Measurements from ENCODE around the gene GPR141.

GPR141 gene

DNA sequence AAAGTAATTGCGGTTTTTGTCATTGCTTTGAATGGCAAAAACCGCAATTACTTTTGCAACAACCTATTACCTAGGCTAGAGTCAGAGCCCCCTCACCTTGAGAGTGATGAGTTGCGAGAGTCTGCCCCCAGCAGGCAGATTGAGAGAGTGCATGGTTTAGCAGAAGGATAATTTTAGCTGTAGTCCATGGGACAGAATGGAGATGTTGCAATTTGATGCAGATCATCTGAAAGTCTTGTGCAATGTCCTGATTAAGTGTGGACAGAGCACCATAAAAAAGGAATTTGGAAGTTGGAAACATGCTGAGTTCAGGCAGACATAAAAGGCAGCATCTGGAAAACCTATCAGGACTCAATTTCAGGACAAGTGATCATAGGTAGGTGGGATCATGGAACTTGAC, 48.7 kb downstream of the GPR141 start:
- no peak for DNase-seq (ENCODE audit: low read depth)

DNA sequence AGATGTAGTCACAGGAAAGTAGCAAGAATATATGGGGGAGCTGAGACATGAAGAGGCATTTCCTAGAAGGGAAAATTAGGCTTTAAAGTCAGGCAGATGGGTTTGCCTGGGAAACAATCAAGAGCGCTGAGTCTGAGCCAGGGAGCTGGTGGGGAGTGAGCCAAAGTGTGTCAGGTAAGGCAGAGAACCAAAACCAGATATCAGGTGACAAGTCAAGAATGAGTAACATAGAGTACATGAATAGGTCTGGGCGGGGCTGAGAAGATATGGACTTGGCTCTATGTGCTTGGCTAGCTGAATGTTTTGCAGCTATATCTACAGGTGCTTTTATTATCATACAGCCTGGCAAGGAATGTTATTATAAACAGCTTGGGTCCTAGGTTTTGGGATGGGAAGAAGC, 49.3 kb downstream of the GPR141 start:
- DNase-seq (ENCODE audit: low read depth) = no peak

- DNase-seq (ENCODE audit: low read depth) = no peak
These were observed 51.6 kb downstream of the GPR141 start for GRCh38 chr7:37735196-37735595.

DNA sequence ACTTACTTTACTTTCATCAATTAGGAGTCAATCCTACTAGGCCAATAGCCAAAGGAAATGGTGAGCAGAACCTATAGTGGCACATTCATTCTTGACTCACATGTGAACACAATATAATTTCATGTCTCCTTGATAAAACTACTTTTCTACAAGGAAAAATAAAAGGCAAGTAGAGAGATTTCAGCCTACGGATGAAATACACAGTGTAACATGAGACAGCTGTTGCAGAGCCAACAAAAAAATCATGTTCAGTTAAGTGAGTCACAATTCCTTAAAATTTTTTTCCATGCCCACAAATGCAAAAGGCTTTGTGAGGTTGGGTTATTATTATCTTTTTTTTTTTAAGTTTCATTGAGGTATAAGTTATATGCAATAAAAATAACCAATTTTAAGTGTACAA, 54.8 kb downstream of the GPR141 start:
- DNase-seq (ENCODE audit: low read depth) = no peak

- no peak for DNase-seq (ENCODE audit: low read depth)
These were observed 56.8 kb downstream of the GPR141 start for GRCh38 chr7:37740398-37740797.

GRCh38 chr7:37741776-37742175, 58.2 kb downstream of the GPR141 start:
- no peak for DNase-seq (ENCODE audit: low read depth)

DNA sequence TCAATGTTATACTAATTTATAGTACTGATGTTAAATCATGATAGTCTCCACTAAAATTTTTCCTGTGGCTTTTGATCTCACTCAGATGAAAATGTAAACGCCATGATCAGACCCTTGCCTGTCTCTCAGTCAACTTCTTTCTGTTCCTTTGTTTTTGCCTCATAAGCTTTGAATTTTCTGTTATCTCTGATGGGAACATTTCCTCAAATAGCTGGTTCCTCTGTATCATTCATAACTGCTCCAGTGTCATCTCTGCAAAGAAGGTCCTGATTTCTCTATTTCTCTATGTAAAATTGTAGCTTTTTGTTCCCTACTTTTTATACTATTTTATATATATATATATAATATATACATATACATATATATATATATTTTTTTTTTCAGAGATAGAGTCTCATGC, 67.5 kb downstream of the GPR141 start:
- no peak for DNase-seq (ENCODE audit: low read depth)

DNA sequence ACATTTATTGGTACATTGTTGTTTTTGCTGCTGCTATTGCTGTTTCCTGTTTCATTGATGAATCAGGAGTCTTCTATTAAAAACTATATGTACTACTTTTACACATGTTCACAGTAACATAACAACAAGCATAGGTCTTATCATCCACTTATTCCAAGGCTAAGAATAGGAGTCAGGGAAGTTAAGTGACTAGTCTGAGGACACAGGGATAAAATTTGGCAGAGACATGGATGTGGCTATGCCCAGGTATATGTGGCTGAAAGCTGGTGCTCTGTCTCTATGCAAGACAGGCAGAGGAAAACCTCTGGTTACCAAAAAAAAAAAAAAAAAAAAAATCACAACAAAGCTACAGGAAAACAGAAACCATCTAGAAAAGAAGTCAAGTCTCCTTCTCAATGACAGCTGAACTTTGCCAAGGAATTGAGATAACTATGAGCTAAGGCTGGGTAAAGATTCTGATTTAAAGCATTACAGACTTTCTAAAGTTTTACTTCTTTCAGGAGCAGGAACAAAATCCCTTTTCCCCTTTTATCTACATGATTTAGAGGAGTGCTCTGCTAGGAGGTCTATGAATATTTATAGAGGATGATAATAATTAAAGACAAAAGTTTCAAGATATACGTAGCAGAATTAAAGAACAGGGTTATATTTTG, 70.0 kb downstream of the GPR141 start:
- no peak for DNase-seq (ENCODE audit: low read depth)

- DNase-seq (ENCODE audit: low read depth) = no peak
These were observed 73.4 kb downstream of the GPR141 start for GRCh38 chr7:37756797-37757551.

- DNase-seq (ENCODE audit: low read depth) = no peak
These were observed 74.0 kb downstream of the GPR141 start for GRCh38 chr7:37757563-37757962.

DNA sequence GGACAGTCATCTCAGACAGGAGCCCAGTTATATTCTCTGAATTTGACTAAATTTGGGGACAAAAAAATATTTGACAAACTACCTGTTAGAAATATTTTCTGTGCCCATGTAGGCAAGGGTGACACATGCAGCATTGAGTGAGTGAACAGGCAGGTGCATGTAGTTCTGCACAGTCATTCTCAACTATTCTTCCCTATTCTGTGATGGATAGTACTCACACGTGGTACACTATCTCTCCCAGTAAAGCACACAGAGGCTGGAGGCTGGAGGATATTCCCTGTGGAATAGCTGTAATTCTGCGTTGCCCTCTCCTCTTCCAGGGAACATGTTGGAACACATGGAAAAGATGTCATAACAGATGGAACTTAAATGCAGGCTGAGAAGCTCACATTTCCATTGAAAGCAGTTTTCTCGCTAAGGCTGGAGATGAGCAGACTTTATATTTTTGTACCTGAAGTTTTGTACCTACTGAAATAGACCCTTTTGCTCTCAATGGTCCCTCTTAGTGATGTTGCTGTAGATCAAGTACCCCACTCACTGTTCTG, 75.0 kb downstream of the GPR141 start:
- no peak for DNase-seq (ENCODE audit: low read depth)

GRCh38 chr7:37759526-37759925, 76.0 kb downstream of the GPR141 start:
- no peak for DNase-seq (ENCODE audit: low read depth)

DNA sequence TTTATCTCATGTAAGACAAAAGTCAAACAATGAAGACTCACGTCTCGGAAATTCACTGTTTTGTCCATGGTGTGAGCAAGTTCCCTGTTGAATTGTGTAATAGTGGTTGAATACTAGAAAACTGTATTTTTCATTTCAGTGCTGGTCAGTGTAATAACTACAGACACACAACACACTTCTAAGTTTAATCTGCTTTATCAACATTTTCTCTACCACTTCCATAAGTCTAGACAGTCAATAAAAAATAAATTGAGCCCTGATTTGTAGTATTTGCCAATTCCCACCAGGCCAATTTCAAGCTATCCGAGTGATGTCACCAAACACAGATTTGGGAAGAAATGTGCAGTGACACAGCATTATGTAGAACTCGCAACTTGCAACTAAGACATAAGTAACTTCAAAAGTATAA, 81.9 kb downstream of the GPR141 start:
- no peak for DNase-seq (ENCODE audit: low read depth)

DNA sequence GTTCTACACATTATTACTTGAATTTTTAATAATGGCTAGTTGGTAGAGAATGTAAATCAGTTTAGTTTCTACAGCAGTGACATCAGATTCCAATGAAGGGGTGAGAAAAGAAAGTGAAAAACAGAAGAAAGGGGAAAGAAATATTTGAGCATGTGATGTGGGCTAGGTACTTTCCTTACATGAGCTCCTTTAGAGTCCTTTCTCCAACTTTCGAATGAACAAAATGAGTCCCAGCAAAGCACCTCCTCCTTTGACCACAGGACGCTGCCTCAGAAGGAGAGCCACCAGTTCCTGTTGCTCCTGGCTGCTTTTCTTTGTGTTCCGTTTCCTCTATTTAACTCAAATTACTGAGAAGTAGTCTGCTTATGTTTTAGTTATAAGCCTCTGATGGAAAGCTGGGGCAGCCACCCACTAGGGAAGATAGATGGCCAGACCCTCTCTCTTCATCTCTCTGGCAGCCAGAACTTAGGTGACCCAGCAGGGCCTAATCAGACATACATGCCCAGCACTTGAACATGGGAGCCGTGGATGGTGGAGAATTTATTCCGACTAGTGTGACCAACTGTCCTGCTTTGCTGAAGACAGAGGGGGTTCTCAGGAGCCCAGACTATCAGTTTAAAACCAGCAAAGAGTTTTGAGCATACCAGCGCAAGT, 82.4 kb downstream of the GPR141 start:
- DNase-seq (ENCODE audit: low read depth) = no peak

- DNase-seq (ENCODE audit: low read depth) = no peak
These were observed 85.0 kb downstream of the GPR141 start for GRCh38 chr7:37768611-37769010.

- no peak for DNase-seq (ENCODE audit: low read depth)
These were observed 85.7 kb downstream of the GPR141 start for GRCh38 chr7:37769291-37769690.

DNA sequence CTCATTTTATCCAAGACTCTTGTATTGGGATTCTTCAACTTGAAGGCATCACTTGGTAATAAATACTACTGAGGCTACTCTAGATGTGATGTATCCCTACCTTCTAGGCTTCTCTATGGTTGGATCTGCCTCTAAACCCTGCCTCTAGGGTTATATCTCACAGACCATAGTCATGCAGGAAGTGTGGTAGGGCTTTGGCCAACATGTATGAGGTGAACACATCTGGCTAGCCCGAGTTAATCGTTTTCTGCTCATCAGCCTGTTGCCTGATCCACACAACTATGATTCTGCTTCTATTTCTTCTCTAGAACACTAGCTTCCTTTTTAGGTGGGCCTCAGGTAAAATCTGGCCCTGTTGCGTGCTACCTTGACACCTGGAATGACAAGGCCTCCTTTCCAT, 86.2 kb downstream of the GPR141 start:
- no peak for DNase-seq (ENCODE audit: low read depth)

DNA sequence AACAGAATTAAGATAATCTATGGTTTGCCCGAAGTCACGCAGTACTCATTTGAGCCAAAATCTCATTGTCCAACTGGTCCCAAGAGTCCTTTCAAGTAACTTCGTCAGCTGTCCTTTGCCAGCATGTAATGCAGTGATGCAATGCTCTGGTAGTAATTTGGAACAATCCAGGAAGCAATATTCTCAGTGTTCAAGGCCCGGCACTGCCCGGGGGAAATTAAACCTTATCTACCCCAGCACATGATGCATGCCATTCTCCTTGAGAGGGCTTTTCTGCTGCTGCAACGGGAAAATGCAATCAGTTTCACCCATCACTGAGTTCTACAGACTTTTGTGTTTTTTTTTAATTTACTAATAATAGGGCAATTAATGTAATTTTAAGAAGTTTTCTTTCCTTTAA, 87.3 kb downstream of the GPR141 start:
- DNase-seq (ENCODE audit: low read depth) = no peak

DNA sequence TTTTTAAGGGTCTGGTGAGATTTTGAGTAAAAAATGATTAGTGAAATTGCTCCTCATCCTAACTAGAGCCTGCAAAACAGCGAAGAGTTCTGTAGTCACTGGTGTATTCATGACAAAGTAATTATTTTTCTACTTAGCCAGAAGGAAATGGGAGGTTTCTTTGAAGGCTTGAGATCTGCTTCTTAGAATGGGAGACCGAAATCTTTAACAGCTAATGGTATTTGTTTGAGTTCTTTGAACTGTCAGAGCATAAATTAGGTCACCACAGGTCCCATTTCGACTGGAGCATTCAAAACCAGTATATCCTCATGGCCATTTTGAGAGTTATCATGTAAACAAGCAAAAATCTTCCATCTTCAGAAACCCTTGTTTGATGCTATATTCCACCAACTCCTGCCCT, 87.8 kb downstream of the GPR141 start:
- DNase-seq (ENCODE audit: low read depth) = no peak

DNA sequence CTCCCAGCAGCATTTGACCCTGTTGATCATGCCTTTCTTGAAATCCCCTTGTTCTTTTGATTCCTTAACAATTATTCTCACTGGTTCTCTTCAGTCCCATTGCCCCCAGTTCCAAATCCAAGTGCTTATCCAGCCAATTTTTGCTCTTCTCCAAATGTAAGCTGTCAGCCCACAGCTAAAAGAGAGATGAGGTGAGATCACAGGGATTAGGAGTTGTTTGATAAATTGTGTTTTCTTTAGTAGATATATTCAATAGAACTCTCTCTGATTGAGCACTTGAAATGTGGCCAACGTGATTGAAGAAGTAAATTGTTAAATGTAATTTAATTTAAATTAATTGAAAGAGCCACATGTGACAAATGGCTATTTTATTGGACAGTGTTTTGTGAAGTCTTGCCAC, 88.2 kb downstream of the GPR141 start:
- DNase-seq (ENCODE audit: low read depth) = no peak

DNA sequence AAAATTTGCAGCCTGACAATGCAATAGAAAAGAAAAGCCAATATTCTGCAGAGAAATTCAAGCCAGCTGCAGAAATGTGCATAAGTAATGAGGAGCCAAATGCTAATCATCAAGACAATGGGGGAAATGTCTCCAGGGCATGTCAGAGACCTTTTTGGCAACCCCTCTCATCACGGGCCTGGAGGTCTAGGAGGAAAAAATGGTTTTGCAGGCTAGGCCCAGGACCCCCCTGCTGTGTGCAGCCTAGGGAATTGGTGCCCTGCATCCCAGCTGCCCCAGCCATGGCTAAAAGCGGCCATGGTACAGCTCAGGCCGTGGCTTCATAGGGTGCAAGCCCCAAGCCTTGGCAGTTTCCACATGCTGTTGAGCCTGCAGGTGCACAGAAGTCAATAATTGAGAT, 92.4 kb downstream of the GPR141 start:
- no peak for DNase-seq (ENCODE audit: low read depth)

GRCh38 chr7:37781156-37781555, 97.6 kb downstream of the GPR141 start:
- DNase-seq (ENCODE audit: low read depth) = no peak

GRCh38 chr7:37782166-37782565, 98.6 kb downstream of the GPR141 start:
- DNase-seq (ENCODE audit: low read depth) = no peak

All from stimulated activated CD4-positive, alpha-beta T cell treated with anti-CD3 and anti-CD28 coated beads, Interleukin-2, amount 100 ng/mL, for 4 hours (primary cell).